HG03103 (cell line): ENCODE data around the gene CKS1B.
"Not testable (repeated sequence)": the region's sequence is repeated elsewhere in the genome, so short reads cannot be mapped to it uniquely, and the experiment has no call there.

Experiments
- ATAC-seq: cut with Tn5 transposase; IDR thresholded peaks from one replicate; pipeline ENCODE4 v1.9.1; 2021; ENCODE audit warnings: low read depth; ENCODE audit not compliant: unreplicated experiment

CKS1B gene

DNA sequence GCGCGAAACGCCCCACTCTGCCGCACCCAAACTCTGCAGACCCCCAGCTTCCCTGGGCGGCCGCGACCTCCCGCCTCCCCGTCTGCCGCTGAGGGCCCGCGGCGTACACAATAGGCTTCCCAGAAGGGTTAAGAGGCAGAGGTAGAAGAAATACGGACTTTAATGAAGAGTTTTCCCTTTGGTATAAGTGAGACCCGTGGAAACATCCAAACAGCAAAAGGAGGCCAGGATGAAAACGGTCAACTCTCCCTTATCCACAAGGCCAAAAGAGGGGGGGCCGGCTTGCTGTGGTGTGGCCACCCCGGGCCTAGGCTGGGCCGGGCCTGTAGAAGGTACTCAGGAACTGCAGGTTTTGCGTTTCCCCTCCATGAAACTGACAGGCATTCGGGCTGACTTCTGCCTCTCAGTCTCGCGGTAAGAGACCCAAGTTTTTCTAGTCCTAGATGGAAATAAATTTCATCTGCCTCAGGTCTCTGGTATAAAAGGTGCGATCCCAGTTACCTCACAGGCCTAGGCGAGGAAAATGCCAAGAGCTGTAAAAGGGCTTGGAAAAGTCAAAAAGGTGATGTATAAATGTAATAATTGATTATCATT is 12.2 kb upstream of the CKS1B start:
- no peak for ATAC-seq

DNA sequence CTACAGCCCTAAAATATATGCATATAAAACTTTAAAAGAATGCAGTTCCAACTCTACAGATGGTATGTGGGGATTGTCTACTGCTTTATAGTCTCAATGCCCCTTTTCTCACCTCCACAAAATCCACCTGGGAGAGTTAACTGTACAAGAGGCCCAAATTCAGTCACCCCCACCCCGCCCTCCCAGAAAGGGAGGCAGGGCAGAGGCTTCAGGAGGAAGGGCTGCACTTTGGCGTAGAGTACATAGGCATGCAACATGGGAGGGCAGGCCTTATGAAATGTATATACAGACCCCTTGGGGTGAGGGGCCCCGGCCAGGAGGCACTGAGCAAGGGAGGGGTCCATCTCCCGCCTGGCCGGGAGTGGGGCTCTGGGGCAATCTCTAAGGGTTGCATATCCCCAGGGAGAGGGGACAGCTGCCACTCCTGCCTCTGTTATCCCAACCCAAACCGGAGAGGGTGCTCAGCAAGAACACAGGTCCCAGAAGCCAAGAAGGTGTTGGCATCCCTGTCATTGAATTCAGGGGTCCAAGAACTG is 11.6 kb upstream of the CKS1B start:
- no peak for ATAC-seq

- no peak for ATAC-seq
Measured at GRCh38 chr1:154963643-154964042, 10.8 kb upstream of the CKS1B start.

GRCh38 chr1:154964359-154964758 is 10.1 kb upstream of the CKS1B start:
- ATAC-seq, result no peak

- no peak for ATAC-seq
Measured at GRCh38 chr1:154966111-154966510, 8.4 kb upstream of the CKS1B start.

- no peak for ATAC-seq
Measured at GRCh38 chr1:154967331-154967950, 7.0 kb upstream of the CKS1B start.

DNA sequence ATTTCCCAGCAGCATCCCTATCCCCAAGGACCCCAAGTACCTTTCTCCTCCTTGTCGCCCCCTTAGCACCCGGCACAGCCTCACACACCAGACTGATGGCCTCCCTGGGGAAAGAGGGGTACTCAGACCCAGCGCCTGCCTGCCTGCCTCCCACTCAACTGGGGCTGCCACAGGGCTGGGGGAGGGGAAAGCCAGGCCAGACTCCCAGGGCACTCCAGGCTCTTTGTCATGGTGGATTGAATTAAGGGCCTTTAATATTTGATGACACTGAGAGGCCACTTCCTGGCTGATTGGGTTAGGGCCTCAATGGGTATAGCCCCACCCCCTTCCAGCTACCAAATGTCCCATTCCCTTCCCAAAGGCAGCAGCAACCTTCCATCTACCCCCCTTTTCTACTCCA is 5.8 kb upstream of the CKS1B start:
- ATAC-seq, result no peak

DNA sequence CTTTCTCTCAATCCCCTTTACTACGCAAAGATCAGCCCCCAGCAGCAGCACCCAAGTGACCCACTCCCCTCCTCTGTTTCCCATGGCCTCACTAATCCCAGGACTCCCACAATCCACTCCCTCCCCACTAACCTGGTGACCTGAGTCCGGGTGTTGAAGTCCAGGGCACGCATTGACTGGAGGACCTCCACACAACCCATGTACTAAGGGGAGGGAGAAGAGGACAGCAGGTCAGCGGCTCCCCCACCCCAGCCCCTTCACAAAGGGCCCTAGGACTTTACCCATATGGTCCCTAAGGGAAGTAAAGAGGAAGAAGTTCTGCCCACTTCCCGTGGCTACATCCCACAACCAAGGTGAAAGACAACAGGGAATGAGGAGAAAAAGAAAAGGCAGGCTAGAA is 5.2 kb upstream of the CKS1B start:
- no peak for ATAC-seq

DNA sequence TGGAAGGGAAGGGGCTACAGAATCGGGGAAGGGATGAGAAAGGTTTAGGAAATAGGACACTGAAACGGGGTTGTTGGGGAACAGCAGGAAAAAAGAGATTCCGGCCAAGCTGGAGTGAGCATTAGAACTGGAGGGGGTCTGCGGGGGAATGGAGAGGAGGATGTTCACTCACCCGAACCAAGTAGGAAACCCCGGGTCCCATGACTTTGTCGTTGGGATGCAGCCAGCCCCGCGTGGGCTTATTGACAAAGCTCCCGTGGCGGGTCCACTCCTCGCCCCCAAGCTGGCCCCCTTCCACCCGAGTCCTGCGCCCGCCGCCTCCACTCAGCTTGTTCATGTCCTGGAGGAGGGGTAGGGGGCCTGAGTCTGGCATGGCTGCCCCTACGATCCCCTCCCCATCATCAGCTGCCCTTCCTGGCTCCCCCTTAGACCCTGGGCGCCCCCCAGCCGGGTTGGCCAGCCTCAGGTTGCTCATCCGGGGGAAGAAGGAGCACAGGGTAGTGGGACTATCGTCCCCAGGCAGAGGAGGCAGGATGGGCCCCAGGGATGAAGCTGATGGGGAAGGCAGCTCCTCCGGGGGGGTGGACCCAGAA is 4.5 kb upstream of the CKS1B start:
- ATAC-seq, result no peak

DNA sequence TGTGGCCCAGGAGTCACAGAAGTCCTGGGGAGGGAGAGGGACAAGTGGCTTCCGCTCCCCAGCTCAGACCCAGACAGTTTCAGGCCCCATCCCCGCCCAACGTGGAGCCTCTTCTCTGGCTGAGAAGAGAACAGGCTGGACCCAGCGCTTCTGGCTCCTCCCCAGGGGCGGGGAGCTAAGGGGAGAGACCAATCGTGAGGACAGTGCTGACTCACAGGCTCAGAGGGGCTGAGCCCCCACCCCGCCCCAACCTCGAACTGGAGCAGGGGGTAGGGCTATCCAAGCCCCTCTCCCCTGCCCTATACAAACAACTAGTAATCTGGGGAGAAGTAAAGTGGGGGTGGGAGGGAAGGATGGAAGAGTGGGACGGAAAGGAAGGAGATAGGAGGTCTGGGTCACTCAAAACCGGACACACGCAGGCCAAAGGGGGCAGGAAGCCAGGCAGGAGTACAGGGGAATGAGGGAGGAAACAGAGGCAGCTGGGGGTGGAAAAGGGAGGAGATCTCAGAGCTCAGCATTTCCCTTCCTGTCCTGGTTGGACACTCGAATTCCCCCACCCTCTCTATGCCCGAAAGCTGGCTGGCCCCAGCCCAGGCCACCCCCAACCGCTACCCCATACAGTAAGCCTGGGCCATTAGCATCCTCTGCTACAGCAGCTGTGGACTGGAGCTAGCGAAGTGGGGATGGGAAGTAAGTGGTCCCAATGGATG is 3.7 kb upstream of the CKS1B start, which contains the start of gene SHC1:
TSS of gene SHC1 (minus strand) at position 117 of the 710 bp plus-strand sequence. CDS start 221 bp downstream, outside the sequence.
- no peak for ATAC-seq

DNA sequence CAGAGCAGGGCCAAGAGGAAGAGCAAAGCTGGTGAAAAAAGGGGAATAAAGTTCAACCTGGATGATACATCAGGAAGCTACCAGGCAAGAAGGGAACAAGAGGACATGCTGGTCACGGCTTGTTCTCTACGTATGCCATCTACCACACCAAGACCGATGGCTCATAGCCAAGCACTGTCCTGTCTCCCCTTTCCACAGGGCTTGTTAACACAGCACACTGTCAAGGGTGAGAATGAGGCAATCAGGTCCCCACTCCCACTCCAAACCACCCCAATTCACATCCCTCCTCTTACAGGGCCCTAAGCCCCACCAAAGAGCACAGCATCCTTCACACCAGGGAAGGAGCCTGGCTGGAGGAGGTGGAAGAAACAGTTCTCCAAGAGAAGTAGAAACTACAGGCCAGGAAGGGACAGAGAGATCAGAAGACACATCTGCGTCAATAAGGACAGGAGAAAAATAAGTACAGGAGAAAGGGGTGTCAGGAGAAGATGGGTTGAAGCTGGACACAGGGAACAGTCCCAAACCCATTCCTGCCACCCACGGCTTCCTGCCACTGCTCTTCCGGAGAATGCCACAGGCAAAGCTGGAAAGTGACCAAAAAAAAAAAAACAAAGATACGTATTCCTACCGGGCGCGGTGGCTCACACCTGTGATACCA is 3.0 kb upstream of the CKS1B start:
- ATAC-seq, result no peak

DNA sequence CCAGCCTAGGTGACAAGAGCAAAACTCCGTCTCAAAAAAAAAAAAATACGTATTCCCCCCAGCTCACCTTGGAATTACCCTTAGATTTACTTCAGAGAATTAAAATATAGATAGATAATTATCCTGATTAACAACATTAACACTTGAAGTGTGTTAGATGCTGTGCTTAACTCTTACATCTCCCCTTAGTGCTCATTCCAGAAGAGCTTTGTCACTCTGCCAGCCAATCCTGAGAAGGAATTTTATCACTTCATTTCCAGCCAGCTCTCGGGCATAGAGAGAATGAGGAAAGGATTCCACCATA is 2.3 kb upstream of the CKS1B start:
- no peak for ATAC-seq

DNA sequence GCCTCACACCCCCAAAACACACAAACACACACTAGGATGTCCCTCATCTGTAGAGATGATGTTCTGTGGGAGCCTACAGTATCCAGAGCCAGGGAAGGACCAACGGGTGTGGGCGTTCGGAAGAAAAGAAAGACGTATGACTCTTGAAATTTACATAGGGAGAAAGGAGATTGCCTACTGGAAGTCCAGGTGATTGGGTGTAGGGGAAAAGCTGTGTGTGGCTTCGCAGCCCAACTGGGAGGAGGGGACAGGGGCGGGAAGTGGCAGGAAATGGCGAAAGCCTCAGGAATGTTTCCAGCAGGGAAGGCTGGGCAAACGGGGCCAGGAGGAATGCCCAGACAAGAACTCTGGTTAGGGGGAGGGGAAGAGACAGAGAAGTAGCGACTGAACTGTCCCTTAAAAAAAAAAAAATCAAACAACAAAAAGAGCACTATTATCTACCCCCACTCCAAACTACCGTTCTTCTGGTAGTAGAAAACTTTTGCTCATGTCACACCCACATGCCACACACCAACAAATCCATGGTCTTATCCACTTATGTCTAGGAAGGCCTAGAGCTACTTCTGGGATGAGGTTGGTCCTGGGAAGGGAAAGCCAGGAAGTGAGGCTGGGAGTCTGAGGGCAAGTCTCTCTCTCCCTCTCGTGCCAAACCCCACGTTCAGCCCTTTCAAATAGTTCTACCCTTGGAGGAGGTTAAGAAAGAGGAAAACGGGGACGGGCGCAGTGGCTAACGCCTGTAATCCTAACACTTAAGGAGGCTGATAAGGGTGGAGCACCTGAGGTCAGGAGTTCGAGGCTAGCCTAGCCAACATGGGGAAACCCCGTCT is 1.8 kb upstream of the CKS1B start:
- ATAC-seq, result no peak

- ATAC-seq, result no peak
Measured at GRCh38 chr1:154973344-154974101, 958 bp upstream of the CKS1B start.

- peak; percentile 33 for ATAC-seq
Measured at GRCh38 chr1:154974808-154975408, 427 bp downstream of the CKS1B start.

DNA sequence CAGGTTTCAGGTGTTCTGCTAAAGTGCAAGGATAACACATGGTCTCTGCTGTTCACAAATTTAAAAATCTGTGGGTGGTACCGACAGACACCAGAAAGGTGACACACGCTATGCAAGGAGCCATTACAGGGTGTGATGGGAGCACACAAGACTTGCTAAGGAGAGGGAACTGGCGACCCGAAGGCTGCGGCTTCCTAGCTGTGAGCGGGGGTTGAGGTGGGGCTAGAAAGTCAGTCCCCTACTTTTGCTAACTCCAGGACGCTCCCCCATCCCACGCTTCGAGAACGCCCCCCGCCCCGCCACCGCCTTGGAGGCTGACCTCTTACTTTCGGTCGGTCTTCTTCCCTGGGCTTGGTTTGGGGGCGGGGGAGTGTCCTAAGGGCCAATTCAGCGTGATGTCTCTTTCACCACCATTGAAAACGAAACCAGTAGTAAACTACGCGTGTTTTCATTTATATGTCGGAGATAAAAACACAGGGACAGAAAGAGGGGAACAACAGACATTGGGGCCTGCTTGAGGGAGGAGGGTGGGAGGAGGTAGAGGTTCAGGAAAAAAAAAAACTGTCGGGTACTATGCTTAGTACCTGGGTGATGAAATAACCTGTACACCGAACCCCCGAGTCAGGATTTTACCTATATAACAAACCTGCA is 1.1 kb downstream of the CKS1B start:
- no peak for ATAC-seq

DNA sequence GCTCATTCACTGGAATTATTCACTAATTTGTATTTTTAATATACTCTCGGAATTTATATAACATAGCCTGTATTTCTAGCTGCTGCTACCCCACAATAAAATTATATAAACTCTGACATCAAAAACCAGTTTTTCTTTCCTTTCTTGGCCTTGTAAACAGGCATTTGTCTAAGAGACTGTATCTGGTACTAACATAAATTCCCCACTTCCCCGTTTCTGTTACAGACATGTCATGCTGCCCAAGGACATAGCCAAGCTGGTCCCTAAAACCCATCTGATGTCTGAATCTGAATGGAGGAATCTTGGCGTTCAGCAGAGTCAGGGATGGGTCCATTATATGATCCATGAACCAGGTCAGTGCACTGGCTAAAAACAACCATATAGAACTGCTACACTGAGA is 3.3 kb downstream of the CKS1B start:
- not testable (repeated sequence) for ATAC-seq

DNA sequence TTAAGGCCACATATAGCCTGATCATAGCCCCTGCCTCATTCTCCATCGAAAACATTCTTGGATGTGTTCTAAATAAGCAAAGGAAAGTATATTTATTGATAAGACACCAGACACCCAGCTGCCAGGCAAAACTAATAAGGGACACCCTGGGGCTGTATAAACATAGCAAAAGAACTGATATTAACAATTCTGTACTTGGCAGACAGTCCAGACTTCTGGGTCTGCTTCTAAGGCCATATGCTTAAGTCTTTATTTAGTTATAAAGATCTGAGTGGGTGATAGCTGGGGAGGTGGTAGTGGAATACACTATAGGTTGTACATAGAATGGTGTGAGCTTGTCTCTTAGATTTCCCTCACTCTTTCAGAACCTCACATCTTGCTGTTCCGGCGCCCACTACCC is 3.9 kb downstream of the CKS1B start:
- ATAC-seq, result no peak

GRCh38 chr1:154982341-154982740 is 7.9 kb downstream of the CKS1B start:
- no peak for ATAC-seq
